ENCODE measurements around the gene VPS37C. TPM values are rescaled to one million over a fixed set of nuclear protein-coding genes. Genes with fewer than 3 reads are reported as not detected.

The VPS37C gene
- total RNA-seq, 1 donor from 2014 or later, result 15.8 TPM

DNA sequence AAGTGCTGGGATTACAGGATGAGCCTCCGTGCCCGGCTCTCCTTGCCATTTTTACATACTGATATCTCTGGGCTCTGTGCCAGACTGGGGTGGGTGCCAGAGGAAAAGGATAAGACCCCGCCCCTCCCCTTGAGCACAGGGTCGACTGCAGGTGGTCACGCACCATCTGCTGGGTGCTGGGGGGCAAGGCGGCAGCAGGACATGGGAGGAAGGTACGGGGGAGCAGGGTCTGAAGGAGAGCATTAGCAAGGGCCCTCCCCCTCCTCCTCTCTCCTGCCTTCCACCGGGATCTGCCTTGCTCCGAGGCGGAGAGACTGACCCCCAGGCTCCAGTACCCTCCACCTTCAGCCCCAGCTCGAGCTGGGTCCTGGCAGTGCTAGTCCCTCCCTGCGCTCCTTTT lies 32.4 kb upstream of the VPS37C start:
- DNase-seq, result no peak
- no peak for TF ChIP-seq CTCF (IDR thresholded peaks at IDR 0.05; ENCODE audit: borderline replicate concordance)

GRCh38 chr11:61189933-61190332 lies 28.7 kb upstream of the VPS37C start:
- H3K36me3 ChIP-seq, result no peaks in the 10 kb centered on the region
- H3K4me3 ChIP-seq, result no peak overlapping the region
- H3K9me3 ChIP-seq (replicated peaks), result no peaks in the 10 kb centered on the region
- no peak for DNase-seq
- no peaks in the 10 kb centered on the region for H3K4me1 ChIP-seq
- H3K27ac ChIP-seq (replicated peaks), result no peak overlapping the region
- TF ChIP-seq CTCF (IDR thresholded peaks at IDR 0.05; ENCODE audit: borderline replicate concordance), result no peak
- intact Hi-C loops (cut with micrococcal nuclease), result no loop called here
- H3K27me3 ChIP-seq (ENCODE audit: low read depth), result peaks cover 50% of the 10 kb centered on the region

More for the DNA sequence above, 32.4 kb upstream of the VPS37C start:
- H3K36me3 ChIP-seq, result no peaks in the 10 kb centered on the region
- H3K27ac ChIP-seq (replicated peaks), result no peak overlapping the region
- peaks cover 4% of the 10 kb centered on the region for H3K9me3 ChIP-seq (replicated peaks)
- intact Hi-C loops (cut with micrococcal nuclease), result no loop called here
- no peaks in the 10 kb centered on the region for H3K4me1 ChIP-seq
- H3K4me3 ChIP-seq, result no peak overlapping the region
- peaks cover 78% of the 10 kb centered on the region for H3K27me3 ChIP-seq (ENCODE audit: low read depth)

DNA sequence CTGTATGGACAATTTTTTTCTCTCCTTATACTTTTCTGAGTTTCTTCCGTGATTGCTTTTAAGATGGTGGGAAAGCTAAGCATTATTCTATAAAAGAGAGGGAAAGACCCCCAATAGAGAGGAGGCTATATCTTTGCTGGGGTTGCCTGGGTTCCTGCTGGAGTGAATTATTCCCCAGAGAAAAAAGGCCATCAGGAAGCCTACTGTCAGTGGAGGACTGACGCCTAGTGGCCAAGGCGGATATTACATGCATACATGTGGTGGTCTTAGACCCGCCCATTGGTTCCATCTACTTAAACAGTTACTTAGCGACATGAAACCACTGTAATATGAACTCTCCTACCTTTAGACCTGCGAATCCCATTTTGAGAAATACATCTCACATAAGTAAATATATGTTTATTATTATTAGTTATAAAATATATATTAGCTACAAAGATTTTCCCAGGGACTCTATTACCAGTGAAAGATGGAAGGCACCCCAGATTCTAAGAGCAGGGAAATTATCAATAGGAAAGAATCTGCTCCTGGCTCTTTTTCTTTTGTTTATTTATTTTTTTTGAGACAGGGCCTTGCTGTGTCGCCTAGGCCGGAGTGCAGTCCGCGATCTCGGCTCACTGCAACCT lies 26.4 kb upstream of the VPS37C start:
- H3K36me3 ChIP-seq, result no peaks in the 10 kb centered on the region
- DNase-seq, result peak; percentile 66
- H3K9me3 ChIP-seq (replicated peaks), result no peaks in the 10 kb centered on the region
- H3K27me3 ChIP-seq (ENCODE audit: low read depth), result peaks cover 47% of the 10 kb centered on the region
- peak; percentile 93 for TF ChIP-seq CTCF (IDR thresholded peaks at IDR 0.05; ENCODE audit: borderline replicate concordance)
- intact Hi-C loops (cut with micrococcal nuclease), result no loop called here
- H3K4me1 ChIP-seq, result no peaks in the 10 kb centered on the region
- H3K4me3 ChIP-seq, result no peak overlapping the region
- no peak overlapping the region for H3K27ac ChIP-seq (replicated peaks)

DNA sequence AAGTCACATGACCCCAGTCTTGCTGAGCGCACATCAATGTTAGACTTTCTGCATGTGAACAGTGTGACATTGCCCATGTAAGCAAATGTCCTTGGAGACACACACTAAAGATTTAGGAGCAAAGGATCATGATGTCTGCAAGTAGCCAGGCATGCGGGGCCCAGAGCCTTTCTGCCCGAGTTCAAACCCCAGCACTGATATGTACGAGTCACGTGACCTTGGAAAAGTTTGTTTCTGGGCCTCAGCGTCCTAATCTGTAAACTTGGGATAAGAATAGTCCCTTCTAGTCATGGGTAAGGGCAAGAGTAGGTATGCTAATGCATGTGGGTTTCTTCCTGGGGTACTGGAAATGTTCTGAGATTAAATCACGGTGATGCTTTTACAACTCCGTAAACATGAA lies 25.3 kb upstream of the VPS37C start:
- Histone ChIP-seq H3K27ac (replicated peaks) (no peak overlapping the region), H3K9me3 (replicated peaks) (no peaks in the 10 kb centered on the region)

DNA sequence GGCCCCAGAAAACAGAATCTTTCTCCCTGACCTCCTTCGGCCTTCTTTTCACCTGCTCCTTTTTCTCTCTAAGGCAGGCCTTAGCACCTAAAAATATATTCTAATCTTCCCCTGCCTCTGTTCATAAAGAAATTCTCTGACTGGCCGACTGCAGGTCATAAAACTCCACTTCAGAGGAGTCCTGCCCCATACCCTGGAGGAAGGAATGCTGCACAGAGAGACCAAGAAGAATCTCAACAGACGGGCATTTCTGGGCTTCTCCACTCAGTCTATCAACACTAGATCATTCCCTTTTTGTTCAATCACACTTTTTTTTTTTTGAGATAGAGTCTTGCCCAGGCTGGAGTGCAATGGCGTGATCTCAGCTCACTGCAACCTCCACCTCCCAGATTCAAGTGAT lies 22.4 kb upstream of the VPS37C start:
- Histone ChIP-seq H3K4me1 (no peaks in the 10 kb centered on the region), H3K4me3 (no peak overlapping the region), H3K27me3 (ENCODE audit: low read depth) (peaks cover 8% of the 10 kb centered on the region), H3K36me3 (no peaks in the 10 kb centered on the region), H3K27ac (replicated peaks) (no peak overlapping the region), H3K9me3 (replicated peaks) (no peaks in the 10 kb centered on the region)
- no peak for TF ChIP-seq CTCF (IDR thresholded peaks at IDR 0.05; ENCODE audit: borderline replicate concordance)
- no peak for DNase-seq
- intact Hi-C loops (cut with micrococcal nuclease), result no loop called here

More for the DNA sequence above, 25.3 kb upstream of the VPS37C start:
- intact Hi-C loops (cut with micrococcal nuclease), result no loop called here
- H3K36me3 ChIP-seq, result no peaks in the 10 kb centered on the region
- no peak for TF ChIP-seq CTCF (IDR thresholded peaks at IDR 0.05; ENCODE audit: borderline replicate concordance)
- no peak for DNase-seq
- H3K27me3 ChIP-seq (ENCODE audit: low read depth), result peaks cover 35% of the 10 kb centered on the region
- H3K4me1 ChIP-seq, result no peaks in the 10 kb centered on the region
- no peak overlapping the region for H3K4me3 ChIP-seq
